Measurements from ENCODE around the gene CACNB1. TPM values are rescaled to one million over a fixed set of nuclear protein-coding genes. Genes with fewer than 3 reads are reported as not detected.

The CACNB1 gene
- total RNA-seq, 4 donors from 2014 or later = 3.6 to 7.9 (median 5.9) TPM

DNA sequence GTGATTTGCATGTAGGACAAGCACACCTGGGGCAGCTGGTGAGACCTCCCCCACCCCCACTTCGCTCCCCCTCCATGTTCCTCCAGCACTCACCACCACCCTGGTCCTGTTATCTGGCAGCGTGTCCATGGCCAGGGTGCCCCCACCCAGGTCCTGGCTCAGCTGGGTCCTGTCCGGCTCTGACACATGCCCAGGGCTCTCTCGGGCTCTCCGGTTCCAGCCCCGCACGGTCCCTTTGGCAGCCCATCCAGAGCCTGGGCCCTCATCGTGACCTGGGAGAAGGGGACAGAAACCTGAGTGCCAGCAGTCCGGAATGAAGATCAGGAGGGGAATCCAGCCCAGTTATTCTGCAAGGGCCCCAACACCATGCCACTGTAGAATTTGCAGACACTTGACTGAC lies 57.9 kb downstream of the CACNB1 start:
- no peak overlapping the region for H3K27ac ChIP-seq
- H3K36me3 ChIP-seq = no peaks in the 10 kb centered on the region
- H3K27me3 ChIP-seq = no peaks in the 10 kb centered on the region
- ATAC-seq = no peak
- WGBS, 2 donors (ENCODE audit: low coverage in 1 of 2) = 100% methylated on average over 1 of the region's 9 CpGs; no CpG with 5 or more reads in 1 of the 2 donors
- H3K4me1 ChIP-seq = peaks cover 0 to 15% (median 11%) of the 10 kb centered on the region in 3 donors
- no peaks in the 10 kb centered on the region for H3K9me3 ChIP-seq
- TF ChIP-seq POLR2A (IDR thresholded peaks at IDR 0.05) = no peak
- TF ChIP-seq CTCF (IDR thresholded peaks at IDR 0.05) = no peak
- no peak for TF ChIP-seq POLR2AphosphoS5 (IDR thresholded peaks at IDR 0.05)
- TF ChIP-seq EP300 (IDR thresholded peaks at IDR 0.05) = no peak
- H3K4me3 ChIP-seq = no peak overlapping the region

GRCh38 chr17:39139161-39139511 lies 58.3 kb downstream of the CACNB1 start:
- ATAC-seq = no peak
- TF ChIP-seq POLR2AphosphoS5 (IDR thresholded peaks at IDR 0.05) (no peak), EP300 (IDR thresholded peaks at IDR 0.05) (no peak), POLR2A (IDR thresholded peaks at IDR 0.05) (no peak), CTCF (IDR thresholded peaks at IDR 0.05) (no peak)
- no peaks in the 10 kb centered on the region for H3K27me3 ChIP-seq
- no peak overlapping the region for H3K4me3 ChIP-seq
- no peaks in the 10 kb centered on the region for H3K36me3 ChIP-seq
- no peaks in the 10 kb centered on the region for H3K9me3 ChIP-seq
- H3K4me1 ChIP-seq = peaks cover 0 to 10% (median 7%) of the 10 kb centered on the region in 3 donors
- no peak overlapping the region for H3K27ac ChIP-seq
- 78 to 83% methylated on average over 1 to 2 of the region's 2 CpGs for WGBS, 2 donors (ENCODE audit: low coverage in 1 of 2)

DNA sequence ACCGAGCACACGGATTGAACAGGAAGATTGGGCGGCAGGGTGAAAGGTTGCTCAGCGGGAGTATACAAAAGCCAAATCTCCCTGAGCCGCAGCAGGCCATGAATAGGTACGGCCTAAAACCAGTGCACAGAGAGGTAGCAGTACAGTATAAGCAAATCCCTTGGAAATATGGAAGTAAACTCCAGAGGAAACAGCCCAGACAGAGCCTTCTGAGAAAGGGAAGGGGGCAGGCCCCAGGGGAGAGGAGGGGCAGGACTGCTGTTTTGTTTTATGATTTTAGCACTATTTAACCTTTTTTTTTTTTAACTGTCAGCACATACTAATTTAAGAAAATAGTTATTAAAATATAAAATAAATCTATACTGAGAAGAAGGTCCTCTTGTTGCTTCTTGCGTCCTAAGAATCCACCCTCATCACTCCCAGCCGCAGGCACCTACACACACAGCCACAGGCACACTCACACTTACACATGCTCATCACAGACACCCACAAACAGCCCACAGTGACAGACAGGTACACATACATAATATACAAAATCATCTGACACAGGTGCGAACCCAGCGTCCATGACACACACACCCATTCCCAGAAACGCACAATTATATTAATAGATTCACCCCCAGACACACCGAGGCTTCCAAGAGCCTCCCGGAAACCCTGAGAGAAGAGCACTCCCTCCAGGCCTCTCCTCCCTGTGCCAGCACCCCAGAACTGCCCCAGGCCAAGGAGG lies 58.9 kb downstream of the CACNB1 start:
- WGBS, 2 donors (ENCODE audit: low coverage in 1 of 2) = 77 to 86% methylated on average over 7 to 9 of the region's 13 CpGs
- Histone ChIP-seq H3K4me3 (no peak overlapping the region), H3K27me3 (no peaks in the 10 kb centered on the region), H3K27ac (no peak overlapping the region), H3K36me3 (no peaks in the 10 kb centered on the region), H3K4me1 (peaks cover 0 to 5% (median 1%) of the 10 kb centered on the region in 3 donors), H3K9me3 (no peaks in the 10 kb centered on the region)
- TF ChIP-seq EP300 (IDR thresholded peaks at IDR 0.05) (no peak), CTCF (IDR thresholded peaks at IDR 0.05) (no peak), POLR2AphosphoS5 (IDR thresholded peaks at IDR 0.05) (no peak), POLR2A (IDR thresholded peaks at IDR 0.05) (no peak)
- no peak for ATAC-seq

DNA sequence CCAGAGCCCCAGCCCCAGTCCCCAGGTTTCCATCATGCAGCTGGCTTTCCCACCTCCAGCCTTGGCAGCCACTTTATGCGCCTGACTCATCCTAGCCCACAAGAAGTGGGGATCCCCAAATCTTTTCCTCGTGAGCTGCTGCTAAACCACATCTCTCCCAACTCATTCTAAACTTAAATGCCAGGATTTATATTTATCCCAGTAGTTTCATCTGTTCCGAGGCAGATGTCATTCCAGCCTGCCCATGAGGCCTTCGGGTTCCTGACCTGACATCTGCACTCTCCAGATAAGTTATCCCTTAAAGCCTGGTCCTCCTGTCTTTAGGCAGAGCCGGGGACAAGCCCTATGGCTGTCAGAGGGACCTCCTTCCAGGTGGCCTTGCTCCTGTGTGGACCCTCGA lies 62.6 kb downstream of the CACNB1 start:
- peaks cover 0 to 7% (median 5%) of the 10 kb centered on the region in 3 donors for H3K4me1 ChIP-seq
- H3K27ac ChIP-seq = peak overlapping the region in 1 of 4 donors; percentile 15
- WGBS, 2 donors (ENCODE audit: low coverage in 1 of 2) = 55 to 85% methylated on average over 4 of the region's 6 CpGs
- no peak overlapping the region for H3K4me3 ChIP-seq
- no peaks in the 10 kb centered on the region for H3K9me3 ChIP-seq
- H3K27me3 ChIP-seq = peaks cover 5% of the 10 kb centered on the region
- no peaks in the 10 kb centered on the region for H3K36me3 ChIP-seq
- no peak for ATAC-seq
- TF ChIP-seq POLR2AphosphoS5 (IDR thresholded peaks at IDR 0.05) (no peak), POLR2A (IDR thresholded peaks at IDR 0.05) (no peak), EP300 (IDR thresholded peaks at IDR 0.05) (no peak), CTCF (IDR thresholded peaks at IDR 0.05) (no peak)

- ATAC-seq = peak; percentile 80
- H3K4me3 ChIP-seq = no peak overlapping the region
- peaks cover 0 to 7% (median 5%) of the 10 kb centered on the region in 3 donors for H3K4me1 ChIP-seq
- peaks cover 5% of the 10 kb centered on the region for H3K27me3 ChIP-seq
- no peaks in the 10 kb centered on the region for H3K9me3 ChIP-seq
- H3K27ac ChIP-seq = peak overlapping the region in 3 of 4 donors; percentile 10 to 66 (median 51)
- no peaks in the 10 kb centered on the region for H3K36me3 ChIP-seq
- WGBS, 2 donors (ENCODE audit: low coverage in 1 of 2) = no CpG with 5 or more reads among the region's 7 CpGs
- TF ChIP-seq POLR2AphosphoS5 (IDR thresholded peaks at IDR 0.05) (no peak), CTCF (IDR thresholded peaks at IDR 0.05) (no peak), POLR2A (IDR thresholded peaks at IDR 0.05) (no peak), EP300 (IDR thresholded peaks at IDR 0.05) (no peak)
These were observed 65.3 kb downstream of the CACNB1 start for GRCh38 chr17:39132192-39132610.

All from gastroesophageal sphincter (tissue), 4 donors.